ENCODE measurements around the gene FGB.

The FGB gene

DNA sequence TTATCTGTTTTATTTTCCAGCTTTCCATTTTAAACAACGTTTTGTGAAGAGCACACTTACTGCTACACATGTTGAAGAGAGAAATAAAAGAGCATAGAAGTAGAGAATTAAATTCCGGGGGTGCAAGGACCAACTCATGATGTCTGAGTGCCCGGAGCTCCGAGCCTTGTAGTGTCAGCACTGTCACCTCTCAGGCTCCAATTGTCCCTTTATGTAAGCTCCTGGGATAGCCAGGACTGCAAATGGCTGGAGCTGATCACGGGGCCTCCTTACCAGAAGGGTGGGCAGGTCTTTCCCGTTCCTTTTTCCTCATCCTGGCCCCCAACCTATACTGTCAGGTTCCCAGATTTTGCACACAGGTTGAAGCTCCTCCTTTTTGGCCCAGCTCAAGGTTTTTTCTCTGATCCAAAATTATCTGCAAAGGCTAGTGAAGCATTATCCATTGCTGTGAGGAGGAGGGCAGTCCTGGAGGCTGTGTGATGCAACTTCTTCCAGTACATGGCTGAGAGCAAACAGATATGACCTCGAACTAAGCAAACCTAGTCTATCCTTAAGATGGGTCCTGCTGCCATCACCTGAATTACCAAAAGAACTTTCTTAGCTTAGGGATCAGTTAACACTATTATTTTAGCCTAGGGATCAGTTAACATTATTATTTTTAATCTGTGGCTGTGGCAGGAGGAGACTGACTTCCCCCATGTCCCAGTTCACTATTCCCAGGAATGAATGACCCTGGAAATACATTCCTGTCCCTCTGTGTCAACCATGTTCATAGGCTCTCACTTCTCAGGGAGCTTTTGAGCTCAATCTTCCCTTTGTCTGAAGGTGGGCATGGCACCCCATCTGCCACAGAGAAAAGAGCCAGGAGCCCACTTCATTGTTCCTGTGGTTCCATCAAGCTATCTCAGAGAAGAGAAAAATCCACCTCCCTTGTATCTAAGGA lies 49.9 kb downstream of the FGB start, which contains the start of gene FGG:
Gene FGG, minus strand, starts transcription at position 185 of the 943 bp plus-strand sequence. Its CDS starts 47 bp downstream, at position 138.
- Mint-ChIP-seq H3K9me3 (no peaks in the 10 kb centered on the region), H3K27ac (no peak within 1 kb of the TSS), H3K36me3 (ENCODE audit: low read depth) (no peaks in the 10 kb centered on the region), H3K4me3 (no peak within 1 kb of the TSS), H3K4me1 (no peaks in the 10 kb centered on the region), H3K27me3 (ENCODE audit: low read depth) (peaks cover 13% of the 10 kb centered on the region)
- TF ChIP-seq, protein P1, sequence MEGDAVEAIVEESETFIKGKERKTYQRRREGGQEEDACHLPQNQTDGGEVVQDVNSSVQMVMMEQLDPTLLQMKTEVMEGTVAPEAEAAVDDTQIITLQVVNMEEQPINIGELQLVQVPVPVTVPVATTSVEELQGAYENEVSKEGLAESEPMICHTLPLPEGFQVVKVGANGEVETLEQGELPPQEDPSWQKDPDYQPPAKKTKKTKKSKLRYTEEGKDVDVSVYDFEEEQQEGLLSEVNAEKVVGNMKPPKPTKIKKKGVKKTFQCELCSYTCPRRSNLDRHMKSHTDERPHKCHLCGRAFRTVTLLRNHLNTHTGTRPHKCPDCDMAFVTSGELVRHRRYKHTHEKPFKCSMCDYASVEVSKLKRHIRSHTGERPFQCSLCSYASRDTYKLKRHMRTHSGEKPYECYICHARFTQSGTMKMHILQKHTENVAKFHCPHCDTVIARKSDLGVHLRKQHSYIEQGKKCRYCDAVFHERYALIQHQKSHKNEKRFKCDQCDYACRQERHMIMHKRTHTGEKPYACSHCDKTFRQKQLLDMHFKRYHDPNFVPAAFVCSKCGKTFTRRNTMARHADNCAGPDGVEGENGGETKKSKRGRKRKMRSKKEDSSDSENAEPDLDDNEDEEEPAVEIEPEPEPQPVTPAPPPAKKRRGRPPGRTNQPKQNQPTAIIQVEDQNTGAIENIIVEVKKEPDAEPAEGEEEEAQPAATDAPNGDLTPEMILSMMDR (IDR thresholded peaks at IDR 0.05; ENCODE audit: unreplicated experiment in 3 of 3): no peak

DNA sequence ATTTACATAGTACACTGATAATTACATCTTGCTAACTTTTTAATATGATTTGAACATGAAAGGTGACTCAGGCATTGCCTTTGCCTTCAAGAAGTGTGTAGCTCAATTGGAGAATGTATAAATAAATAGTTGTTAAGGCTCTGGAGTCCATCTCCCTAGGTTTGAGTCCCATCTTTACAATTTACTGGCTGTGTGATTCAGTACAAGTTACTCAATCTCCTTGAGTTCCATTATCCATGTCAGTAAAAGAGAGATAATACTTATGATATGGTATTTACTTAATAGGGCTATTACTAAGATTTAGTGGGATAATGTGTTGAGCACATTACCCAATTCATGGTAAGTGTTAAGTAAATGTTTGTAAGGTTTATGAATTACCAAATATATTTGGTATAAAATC lies 51.5 kb downstream of the FGB start:
- Mint-ChIP-seq H3K9me3 (no peaks in the 10 kb centered on the region), H3K4me1 (no peaks in the 10 kb centered on the region), H3K36me3 (ENCODE audit: low read depth) (no peaks in the 10 kb centered on the region)

DNA sequence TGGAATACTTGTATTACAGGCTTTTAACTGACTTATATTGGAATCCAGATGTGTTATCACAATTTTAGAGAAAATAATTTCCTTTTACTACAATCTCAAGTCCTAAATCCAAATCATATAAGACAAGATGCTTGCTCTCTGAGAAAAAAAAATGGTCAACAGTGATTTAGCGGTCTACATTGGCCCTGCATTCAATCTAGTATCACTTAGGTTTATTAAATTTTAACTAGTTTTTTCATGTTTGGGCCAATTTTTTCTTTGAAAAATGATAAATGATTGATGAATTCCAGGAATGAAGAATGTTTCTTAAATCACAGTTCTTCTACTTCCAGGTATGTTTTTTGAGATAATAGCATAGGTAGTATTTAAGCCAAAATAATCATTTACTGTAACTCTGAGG lies 52.4 kb downstream of the FGB start:
- Mint-ChIP-seq H3K4me1 (no peaks in the 10 kb centered on the region), H3K9me3 (no peaks in the 10 kb centered on the region), H3K36me3 (ENCODE audit: low read depth) (no peaks in the 10 kb centered on the region), H3K27me3 (ENCODE audit: low read depth) (peaks cover 1% of the 10 kb centered on the region), H3K4me3 (no peak overlapping the region), H3K27ac (no peak overlapping the region)
- TF ChIP-seq, protein P1 (IDR thresholded peaks at IDR 0.05; ENCODE audit: unreplicated experiment in 3 of 3): no peak

More for the DNA sequence above, 51.5 kb downstream of the FGB start:
- Mint-ChIP-seq H3K4me3 (no peak overlapping the region), H3K27ac (no peak overlapping the region), H3K27me3 (ENCODE audit: low read depth) (peaks cover 1% of the 10 kb centered on the region)
- TF ChIP-seq, protein P1 (IDR thresholded peaks at IDR 0.05; ENCODE audit: unreplicated experiment in 3 of 3): no peak

DNA sequence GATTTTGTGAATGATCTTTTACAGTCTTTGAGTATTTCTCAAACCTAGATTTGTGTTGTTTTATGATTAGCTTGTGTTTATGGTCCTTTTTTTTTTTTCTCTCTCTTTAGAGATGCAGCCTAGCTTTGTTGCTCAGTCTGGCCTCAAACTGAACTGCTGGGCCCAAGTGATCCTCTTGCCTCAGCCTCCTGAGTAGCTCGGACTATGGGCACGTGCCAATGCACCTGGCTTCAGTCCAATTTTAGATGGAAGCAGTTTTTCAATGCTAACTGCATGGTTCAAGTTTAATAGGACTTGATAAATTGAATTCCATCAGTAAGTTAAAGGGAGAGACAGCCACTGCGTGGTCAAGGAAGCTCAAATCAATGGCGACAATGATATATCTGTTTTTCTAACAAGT lies 53.5 kb downstream of the FGB start:
- no peaks in the 10 kb centered on the region for H3K36me3 Mint-ChIP-seq (ENCODE audit: low read depth)
- peaks cover 4% of the 10 kb centered on the region for H3K27me3 Mint-ChIP-seq (ENCODE audit: low read depth)
- no peaks in the 10 kb centered on the region for H3K9me3 Mint-ChIP-seq
- TF ChIP-seq, protein P1 (IDR thresholded peaks at IDR 0.05; ENCODE audit: unreplicated experiment in 3 of 3): no peak
- no peak overlapping the region for H3K4me3 Mint-ChIP-seq
- no peak overlapping the region for H3K27ac Mint-ChIP-seq
- no peaks in the 10 kb centered on the region for H3K4me1 Mint-ChIP-seq

DNA sequence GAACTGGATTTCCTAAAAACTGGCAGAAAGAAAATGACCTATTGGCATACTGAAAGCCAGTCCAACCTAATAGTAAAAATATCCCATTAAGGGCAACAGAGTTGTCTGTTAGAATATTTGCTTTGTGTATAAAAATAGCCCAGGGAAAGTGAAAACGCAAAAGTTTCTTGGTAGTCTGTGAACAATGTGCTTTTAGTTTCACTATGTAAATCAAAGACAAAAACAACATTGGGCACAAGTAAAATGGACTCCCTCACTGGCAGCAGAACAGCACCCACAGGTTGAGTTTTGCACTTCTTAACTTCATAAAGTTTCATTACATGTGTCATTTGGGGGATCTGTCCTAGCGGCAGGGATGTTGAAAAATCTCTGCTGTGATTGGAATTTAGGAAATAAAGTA lies 53.9 kb downstream of the FGB start:
- no peaks in the 10 kb centered on the region for H3K4me1 Mint-ChIP-seq
- H3K36me3 Mint-ChIP-seq (ENCODE audit: low read depth): no peaks in the 10 kb centered on the region
- no peak overlapping the region for H3K4me3 Mint-ChIP-seq
- no peaks in the 10 kb centered on the region for H3K9me3 Mint-ChIP-seq
- peaks cover 7% of the 10 kb centered on the region for H3K27me3 Mint-ChIP-seq (ENCODE audit: low read depth)
- no peak overlapping the region for H3K27ac Mint-ChIP-seq
- TF ChIP-seq, protein P1 (IDR thresholded peaks at IDR 0.05; ENCODE audit: unreplicated experiment in 3 of 3): no peak

All from nephron (organoid).